ENCODE measurements around the gene SEMA7A.

Gene SEMA7A

GRCh38 chr15:74414603-74415338 lies 19.0 kb downstream of the SEMA7A start:
- no peak for DNase-seq

GRCh38 chr15:74414081-74414580 lies 19.6 kb downstream of the SEMA7A start:
- no peak for DNase-seq

DNA sequence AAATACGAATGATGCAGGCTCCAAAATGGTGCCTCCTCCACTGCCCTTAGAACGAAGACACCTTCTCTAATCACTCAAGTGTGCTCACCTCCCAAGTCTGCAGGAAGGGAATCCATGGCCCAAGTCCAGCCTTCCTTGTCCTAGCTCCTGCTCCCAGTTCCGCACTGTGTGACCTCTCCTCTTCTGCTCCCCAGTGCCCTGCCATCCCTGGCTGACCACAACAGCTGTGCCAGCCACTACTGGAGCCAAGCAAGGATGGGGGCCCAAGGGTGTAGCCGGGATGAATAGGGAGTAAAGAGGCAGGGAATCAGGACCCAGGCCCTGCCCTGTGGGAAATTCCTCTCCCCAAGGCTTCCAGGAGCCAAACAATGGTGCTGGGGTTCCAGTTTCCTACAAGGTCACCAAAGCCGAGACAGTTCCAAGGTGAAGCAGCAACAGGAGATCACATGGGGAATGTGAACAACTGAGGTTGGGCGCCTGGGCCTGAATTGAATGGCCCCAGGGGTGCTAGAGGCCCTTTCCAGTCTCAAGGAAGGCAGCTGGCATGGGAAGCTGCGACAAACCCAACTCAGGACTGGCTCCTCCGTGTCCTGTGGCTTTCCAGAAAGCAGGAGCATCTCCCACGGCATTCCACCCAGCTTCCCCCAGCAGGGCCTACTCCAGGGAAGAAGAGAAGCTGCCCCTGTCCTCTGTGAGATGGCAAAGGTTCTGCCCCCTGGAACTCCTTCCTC lies 20.2 kb downstream of the SEMA7A start:
- no peak for DNase-seq

- no peak for DNase-seq
Measured at GRCh38 chr15:74412159-74412558, 21.6 kb downstream of the SEMA7A start.

GRCh38 chr15:74411686-74412085 lies 22.1 kb downstream of the SEMA7A start:
- no peak for DNase-seq

GRCh38 chr15:74410502-74410901 lies 23.3 kb downstream of the SEMA7A start:
- DNase-seq: no peak

- DNase-seq: no peak
Measured at GRCh38 chr15:74409225-74409624, 24.5 kb downstream of the SEMA7A start.

DNA sequence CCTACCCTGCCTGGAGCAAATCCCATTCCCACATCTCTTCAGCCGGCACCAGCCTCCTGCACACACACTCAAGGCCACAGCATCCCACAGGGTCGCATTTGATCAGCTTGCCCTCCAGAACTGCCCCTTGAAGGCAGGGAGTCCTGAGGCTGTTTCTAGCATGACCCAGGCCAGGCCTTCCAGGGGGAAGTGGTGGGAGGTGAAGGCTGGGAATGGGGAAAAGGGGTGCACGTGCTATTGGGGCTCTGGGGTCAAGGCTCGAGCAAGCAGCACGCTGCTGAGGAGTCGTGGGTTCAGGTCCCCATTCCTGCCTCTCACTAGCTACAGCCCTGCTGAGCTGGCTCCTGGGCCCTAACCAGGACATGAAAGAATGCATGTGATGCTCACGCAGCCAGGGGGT lies 24.9 kb downstream of the SEMA7A start:
- DNase-seq: no peak

- no peak for DNase-seq
Measured at GRCh38 chr15:74408385-74408784, 25.4 kb downstream of the SEMA7A start.

DNA sequence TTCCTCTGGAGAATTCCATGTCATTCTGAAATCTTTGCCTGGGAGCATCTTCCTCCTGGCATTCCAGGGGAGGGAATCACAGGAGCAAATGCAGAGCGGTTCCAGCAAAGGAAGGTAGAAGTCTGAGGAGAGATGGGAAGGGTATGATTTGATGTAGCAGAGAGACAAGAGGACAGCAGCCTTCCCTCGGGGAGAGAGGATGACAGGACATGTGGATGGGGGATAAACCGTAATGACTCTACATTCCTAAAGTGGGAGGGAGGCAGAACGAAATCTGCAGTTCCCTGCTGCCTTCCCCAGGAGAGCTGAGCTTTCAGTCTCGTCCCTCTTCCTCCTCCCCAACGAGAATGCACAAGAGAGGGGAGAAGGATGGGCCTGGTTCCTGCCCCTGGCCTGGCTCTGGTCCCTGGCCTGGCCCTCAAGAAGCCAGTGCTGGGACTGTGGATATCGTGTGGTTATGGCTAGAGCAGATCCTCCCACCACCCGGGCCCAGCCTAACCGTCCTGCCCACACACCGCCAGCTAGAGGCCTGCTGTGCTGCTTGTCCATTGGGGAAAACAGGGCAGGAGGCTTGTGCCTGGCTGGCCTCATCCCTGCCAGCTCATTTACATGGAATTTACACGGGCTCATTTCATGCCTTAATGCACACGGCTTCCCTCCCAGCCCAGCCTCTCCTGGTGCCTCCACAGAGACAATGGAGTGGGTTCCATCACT lies 26.6 kb downstream of the SEMA7A start:
- no peak for DNase-seq

DNA sequence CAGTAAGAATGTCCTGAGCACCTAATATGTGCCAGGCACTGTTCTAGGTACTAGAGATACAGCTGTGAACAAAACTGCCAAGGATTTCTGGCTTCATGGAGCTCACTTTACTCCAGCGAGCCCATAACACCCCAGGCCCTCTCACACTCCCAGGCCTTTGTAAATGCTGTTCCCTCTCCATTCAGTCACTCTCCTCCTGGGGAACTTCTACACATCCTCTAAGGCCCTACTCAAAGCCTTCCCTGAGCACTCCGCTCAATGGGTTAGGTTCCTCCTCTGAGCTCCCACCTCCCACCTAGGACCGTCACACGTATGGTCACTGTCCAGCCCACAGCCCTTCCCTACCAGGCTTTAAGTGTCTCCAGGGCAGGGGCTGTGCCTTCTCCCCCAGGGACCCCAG lies 27.2 kb downstream of the SEMA7A start:
- no peak for DNase-seq

DNA sequence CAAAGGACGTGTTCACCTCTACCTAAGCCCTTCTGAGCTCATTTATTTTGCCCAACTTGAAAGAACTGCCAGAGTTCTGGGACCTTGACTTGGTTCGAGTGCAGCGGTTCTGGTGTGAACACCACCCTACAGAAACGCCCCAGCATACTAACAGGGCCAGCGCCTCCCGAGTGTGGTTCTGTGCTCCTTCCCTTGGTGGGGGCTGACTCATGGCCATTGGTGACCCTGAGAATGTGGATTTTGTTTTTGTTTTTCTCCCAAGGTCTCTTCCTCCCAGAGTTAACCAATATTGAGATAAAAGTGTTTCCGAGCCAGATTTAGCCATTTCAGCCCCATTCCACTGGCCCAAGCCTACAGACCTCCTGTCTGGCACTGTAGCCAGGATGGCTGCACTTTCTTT lies 27.9 kb downstream of the SEMA7A start:
- DNase-seq: no peak

GRCh38 chr15:74403991-74404563 lies 29.7 kb downstream of the SEMA7A start:
- no peak for DNase-seq

- DNase-seq: no peak
Measured at GRCh38 chr15:74403588-74403919, 30.2 kb downstream of the SEMA7A start.

DNA sequence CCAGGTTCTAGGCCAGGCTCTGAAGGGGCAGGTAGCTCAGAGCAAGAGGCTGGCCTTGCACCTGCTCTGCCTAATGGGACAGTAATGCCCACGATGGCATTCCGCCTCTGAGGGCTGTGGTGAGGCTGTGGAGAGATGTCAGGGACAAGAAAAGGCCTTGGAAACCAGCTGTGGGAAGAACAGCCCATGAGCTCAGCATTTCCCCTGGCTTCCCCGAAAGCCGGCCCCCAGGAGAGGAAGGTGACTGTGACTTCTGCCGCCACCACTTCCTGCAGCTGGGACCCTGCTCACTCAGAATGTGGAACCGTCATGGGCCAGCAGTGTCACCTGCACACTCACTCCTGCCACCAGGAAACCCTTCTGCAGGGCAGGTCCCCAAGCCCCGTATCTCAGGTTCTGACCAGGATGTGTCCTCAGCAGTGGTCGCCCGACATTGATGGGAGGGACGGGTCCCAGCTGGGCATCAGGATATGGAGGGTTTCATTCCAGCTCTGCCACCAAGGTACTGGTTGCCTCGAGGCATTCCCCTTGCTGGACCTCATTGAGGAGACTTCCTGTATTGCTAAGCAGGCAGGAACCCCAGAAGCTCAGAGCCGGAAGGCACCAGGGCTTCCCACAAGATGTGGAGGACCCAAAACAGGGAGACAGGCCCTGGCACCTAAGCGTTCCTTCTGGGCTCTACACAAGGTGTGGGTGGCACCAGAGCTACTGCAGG lies 30.7 kb downstream of the SEMA7A start:
- DNase-seq: no peak

GRCh38 chr15:74402337-74402841 lies 31.4 kb downstream of the SEMA7A start:
- DNase-seq: no peak

- DNase-seq: no peak
Measured at GRCh38 chr15:74400915-74401757, 32.6 kb downstream of the SEMA7A start.

DNA sequence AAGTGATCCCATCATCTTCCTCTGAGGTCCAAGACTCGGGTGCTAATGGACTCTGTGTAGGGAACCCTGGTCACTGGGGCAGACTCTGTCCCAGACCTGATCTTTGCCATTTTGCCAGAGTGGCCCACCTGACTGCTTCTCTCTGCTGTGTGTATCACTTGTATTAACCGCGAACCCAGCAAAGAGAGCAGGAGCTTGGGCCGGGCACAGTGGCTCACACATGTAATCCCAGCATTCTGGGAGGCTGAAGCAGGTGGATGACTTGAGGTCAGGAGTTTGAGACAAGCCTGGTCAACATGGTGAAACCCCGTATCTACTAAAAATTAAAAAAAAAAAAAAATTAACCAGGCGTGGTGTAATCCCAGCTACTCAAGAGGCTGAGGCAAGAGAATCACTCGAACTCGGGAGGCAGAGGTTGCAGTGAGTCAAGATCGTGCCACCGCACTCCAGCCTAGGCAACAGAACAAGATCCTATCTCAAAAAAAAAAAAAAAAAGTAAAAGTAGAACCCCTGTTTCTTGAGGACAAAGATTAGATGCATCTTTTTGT lies 33.4 kb downstream of the SEMA7A start:
- peak; percentile 62 for DNase-seq

- no peak for DNase-seq
Measured at GRCh38 chr15:74399511-74400312, 34.0 kb downstream of the SEMA7A start.

DNA sequence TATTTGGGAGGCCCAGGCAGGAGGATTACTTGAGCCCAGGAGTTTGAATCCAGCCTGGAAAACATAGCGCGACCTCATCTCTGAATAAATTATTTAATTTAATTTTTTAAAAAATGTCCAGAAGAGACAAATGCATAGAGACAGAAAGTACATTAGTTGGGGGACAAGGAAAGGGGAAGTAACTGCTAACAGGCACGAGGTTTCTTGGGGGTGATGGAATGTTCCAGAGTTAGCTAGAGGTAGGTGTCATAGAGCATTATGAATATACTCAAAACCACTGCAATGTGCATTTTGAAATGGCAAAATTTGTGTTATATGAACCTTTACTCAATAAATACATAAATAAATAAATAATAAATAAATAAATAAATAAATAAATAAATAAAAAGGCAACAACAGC lies 34.7 kb downstream of the SEMA7A start:
- no peak for DNase-seq

Data from hematopoietic multipotent progenitor cell treated with erythropoietin and hydrocortisone succinate and interleukin-3 and kit ligand, for 8 days (in vitro differentiated cells).